DMS153 (cell line): ENCODE measurements around the gene SFTPA2.
"Not testable (repeated sequence)": the region's sequence is repeated elsewhere in the genome, so short reads cannot be mapped to it uniquely, and the experiment has no call there.

Source experiments
- DNase-seq: peaks from one replicate; lab custom pipeline; 2025; lab: John Stamatoyannopoulos, UW

SFTPA2 gene

GRCh38 chr10:79559726-79560125, 481 bp downstream of the SFTPA2 start:
- DNase-seq = no peak

GRCh38 chr10:79556961-79557360, 3.2 kb downstream of the SFTPA2 start:
- DNase-seq = not testable (repeated sequence)

DNA sequence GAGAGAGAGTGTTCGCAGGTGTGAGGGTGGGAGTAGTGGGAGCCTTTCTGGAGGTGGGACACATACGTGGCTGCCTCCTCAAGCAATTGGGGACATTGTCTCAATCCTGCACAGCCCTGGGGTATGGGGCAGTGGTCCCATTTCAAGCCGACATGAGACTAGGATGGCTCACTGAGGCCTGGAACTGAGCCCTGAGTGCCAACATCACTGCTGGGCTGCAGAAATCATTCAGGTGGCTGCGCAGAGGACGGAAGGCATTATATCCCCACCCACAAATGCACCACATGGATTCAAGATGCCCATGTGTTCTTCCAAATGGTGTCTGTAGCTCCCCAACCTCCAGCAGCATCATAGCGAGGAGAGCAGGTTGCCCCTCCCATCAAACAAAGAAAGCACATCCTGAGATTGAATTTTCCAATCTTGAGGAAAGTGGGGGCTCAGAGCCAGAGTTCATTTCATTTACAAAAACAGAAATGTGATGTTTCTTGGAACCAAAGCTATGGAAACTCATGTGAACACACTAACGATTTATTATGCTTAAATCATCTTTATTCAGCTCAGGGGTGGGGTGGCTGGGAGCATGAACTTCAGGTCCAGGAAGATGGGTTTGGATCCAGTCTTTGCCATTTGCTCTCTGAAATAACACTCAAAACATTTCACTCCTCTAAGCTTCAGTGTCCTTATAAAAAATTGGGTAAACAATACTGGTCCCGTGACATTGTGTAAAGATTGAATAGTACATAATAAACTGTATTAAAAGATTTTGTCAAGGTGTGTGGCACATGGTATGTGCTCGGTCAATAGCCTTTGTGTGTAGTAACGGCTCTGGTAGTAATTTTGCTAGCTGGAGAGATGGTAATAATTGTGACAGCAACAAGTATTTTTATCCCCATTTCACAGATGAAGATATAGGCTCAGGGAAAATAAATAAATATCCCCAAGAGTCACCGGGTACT, 4.6 kb downstream of the SFTPA2 start:
- no peak for DNase-seq

DNA sequence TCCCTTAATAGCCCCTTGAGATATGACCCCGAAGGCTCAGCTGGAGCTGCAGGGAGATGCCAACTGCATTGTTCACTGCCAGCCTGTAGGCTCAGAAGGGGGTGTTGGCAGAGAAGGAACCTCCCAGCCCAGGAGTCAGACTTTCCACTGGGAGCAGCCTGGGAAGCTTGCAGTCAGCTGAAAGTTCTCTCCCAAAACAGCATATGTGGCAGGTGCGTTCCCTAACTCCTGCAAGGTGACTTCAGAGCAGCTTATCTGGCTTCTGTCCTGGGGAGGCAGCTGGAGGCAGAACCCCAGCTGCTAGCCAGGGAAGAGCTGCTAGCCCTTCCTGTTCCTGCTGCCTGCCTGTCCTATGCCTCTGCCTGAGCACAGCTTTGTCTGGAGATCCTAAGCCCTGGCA, 8.1 kb downstream of the SFTPA2 start:
- no peak for DNase-seq

- DNase-seq = no peak
Observed at GRCh38 chr10:79547973-79548372, 12.2 kb downstream of the SFTPA2 start.

GRCh38 chr10:79547128-79547527, 13.1 kb downstream of the SFTPA2 start:
- not testable (repeated sequence) for DNase-seq

GRCh38 chr10:79544926-79545659, 15.1 kb downstream of the SFTPA2 start:
- DNase-seq = not testable (repeated sequence)

DNA sequence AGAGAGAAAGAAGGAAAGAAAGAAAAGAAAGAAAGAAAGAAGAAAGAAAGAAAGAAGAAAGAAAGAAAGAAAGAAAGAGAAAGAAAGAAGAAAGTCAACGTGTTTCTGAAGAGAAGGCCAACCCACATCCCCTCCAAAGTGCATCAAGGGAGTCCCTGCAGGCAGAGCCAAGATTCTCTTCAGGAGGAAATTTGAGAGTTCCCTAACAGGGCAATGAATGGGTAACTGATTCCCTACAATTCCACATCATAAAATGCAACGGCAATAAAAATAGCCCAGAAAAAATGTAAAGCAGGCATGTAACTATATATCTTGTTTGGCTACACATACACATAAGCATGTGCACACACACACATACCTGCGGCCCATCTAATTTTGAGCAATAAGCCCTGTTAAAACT, 15.8 kb downstream of the SFTPA2 start:
- not testable (repeated sequence) for DNase-seq

GRCh38 chr10:79542626-79543025, 17.6 kb downstream of the SFTPA2 start:
- DNase-seq = no peak

DNA sequence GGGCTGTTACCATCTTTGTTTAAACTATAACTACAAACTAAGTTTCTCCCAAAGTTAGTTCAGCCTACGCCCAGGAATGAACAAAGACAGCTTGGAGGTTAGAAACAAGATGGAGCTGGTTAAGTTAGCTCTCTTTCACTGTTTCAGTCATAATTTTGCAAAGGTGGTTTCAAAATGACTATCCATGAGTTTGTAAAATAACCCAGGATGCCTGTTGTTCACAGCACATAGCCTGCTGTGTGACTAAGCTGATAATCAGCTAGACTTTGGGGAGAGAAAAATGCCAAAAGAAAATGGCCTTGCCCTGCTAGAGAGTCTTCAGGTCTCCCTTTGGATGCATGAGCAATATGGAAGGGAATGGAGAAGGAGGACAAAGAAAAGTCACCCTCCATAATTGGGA, 19.3 kb downstream of the SFTPA2 start:
- not testable (repeated sequence) for DNase-seq

DNA sequence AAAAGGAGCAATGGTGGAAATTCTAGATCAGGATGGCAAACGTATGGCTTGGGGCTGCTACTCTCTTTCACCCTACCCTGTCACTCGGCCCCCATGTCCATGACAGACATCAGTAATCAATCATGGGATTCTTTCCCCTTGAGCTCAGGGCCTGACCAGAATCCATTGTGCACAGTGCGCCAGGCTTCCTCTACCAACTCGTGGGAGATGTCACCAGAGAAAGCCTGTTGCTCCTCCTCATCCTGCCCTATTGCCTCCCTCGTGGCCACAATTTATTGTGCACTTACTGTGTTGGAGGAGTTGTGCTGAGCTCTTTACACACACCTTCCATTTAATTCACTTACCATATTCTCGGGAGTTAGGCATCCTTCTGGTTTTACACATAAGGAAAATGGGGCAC, 21.9 kb downstream of the SFTPA2 start:
- DNase-seq = not testable (repeated sequence)

DNA sequence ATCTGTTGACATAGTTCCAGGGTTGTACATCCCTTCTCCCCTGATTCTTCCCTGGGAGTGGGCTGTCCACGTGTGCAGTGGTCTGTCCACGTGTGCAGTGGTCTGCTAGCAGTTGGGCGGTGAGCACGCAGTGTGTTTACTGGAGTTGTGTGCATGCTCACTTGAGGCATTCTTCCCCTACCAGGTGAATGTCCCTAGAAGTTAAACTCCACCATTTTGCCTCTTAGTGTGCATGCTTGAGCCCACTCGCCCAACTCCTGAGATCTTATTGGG, 26.4 kb downstream of the SFTPA2 start:
- not testable (repeated sequence) for DNase-seq

DNA sequence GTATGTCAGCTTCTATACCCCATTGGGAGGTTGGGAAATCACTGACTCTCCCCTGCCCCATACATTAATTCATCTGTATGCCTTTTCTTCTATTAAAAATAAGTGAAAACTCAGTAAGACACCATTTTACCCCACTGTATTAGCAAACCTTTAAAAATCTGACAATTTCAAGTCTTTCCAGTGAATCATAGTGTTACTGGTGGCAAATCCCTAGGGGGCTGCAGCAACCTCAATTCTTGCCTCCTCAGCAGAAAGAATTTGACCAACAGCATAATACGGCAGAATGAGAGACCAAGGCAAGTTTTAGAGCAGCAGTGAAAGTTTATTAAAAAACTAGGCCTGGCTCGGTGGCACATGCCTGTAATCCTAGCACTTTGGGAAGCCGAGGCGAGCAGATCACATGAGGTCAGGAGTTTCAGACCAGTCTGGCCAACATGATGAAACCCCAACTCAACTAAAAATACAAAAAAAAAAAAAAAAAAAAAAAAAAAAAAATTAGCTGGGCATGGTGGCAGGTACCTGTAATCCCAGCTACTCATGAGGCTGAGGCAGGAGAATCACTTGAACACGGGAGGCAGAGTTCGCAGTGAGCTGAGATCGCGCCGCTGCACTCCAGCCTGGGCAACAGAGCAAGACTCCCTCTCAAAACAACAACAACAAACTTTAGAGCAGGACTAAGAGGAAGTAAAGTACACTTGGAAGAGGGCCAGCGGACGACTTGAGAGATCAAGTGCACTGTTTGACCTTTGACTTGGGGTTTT, 26.9 kb downstream of the SFTPA2 start:
- DNase-seq = not testable (repeated sequence)

- DNase-seq = not testable (repeated sequence)
Observed at GRCh38 chr10:79528261-79528660, 31.9 kb downstream of the SFTPA2 start.

DNA sequence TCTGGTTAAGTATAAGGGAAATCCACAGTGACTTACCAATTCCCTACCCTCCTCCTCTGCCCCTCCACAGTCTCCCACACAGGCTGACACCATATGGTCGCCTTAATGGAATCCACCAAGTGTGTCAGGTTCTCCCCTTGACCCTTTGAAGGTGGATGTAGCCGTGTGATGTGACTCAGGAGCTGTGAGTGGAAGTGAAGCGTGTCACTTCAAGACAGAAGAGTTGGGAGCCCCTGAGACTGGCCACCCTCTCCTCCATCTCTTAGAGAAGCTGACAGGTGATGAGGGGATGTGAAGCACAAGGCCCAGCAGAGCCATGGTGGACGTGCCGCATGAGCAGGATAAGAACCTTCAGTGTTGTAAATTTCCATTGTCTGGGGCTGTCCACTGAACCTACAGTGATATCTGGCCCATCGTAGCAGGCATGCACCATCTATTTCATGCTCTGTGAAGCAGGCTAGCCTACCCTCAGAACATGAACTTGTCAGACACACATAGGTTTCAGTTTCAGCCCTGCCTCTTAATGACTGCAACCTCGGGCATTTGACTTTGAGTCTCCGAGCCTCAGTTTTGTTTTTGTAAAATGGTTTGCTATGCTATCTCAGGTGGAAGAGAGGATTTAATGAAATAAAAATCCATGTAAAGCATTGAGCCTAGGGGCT, 35.0 kb downstream of the SFTPA2 start:
- DNase-seq = not testable (repeated sequence)

- DNase-seq = not testable (repeated sequence)
Observed at GRCh38 chr10:79523157-79523853, 36.9 kb downstream of the SFTPA2 start.

- not testable (repeated sequence) for DNase-seq
Observed at GRCh38 chr10:79522464-79522863, 37.7 kb downstream of the SFTPA2 start.

GRCh38 chr10:79521751-79522150, 38.5 kb downstream of the SFTPA2 start:
- DNase-seq = not testable (repeated sequence)

DNA sequence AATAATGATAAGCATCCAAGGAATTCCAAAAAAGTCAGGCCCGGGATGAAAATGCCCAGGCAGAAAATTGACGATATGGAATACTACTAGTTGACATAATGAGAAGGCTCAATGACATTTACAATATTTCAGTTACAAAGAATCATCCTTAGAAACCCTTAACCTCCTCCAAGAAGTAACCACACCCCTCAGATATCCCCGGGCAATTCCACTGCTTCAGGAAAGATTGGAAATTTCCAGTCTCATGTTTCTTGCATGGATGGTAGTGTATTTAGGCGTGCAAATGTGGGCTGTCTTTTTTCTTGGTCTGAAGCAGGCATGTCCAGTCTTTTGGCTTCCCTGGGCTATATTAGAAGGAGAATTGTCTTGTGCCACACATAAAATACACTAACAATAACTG, 42.6 kb downstream of the SFTPA2 start:
- DNase-seq = not testable (repeated sequence)

GRCh38 chr10:79516532-79517205, 43.5 kb downstream of the SFTPA2 start:
- not testable (repeated sequence) for DNase-seq
